Activated CD4-positive, alpha-beta T cell treated with anti-CD3 and anti-CD28 coated beads, Interleukin-10, Interleukin-2, amounts not matched to agents 100 ng/mL and 50 ng/mL, durations not matched to agents 16 hours and 8 hours (primary cell): ENCODE measurements around the gene UBXN7.
"Not testable (repeated sequence)": the region's sequence is repeated elsewhere in the genome, so short reads cannot be mapped to it uniquely, and the experiment has no call there.

Experiments
- DNase-seq: peaks from one replicate; pipeline ENCODE4 v3.0.0-alpha.2; 2020

Gene UBXN7

GRCh38 chr3:196414469-196414868 is 17.8 kb downstream of the UBXN7 start:
- no peak for DNase-seq

- no peak for DNase-seq
Observed at GRCh38 chr3:196412704-196413103, 19.5 kb downstream of the UBXN7 start.

GRCh38 chr3:196409409-196409808 is 22.8 kb downstream of the UBXN7 start:
- no peak for DNase-seq

- no peak for DNase-seq
Observed at GRCh38 chr3:196408565-196409300, 23.5 kb downstream of the UBXN7 start.

- DNase-seq, result no peak
Observed at GRCh38 chr3:196406811-196407470, 25.3 kb downstream of the UBXN7 start.

- no peak for DNase-seq
Observed at GRCh38 chr3:196400331-196400730, 31.9 kb downstream of the UBXN7 start.

GRCh38 chr3:196399485-196399945 is 32.7 kb downstream of the UBXN7 start:
- no peak for DNase-seq

GRCh38 chr3:196398782-196399181 is 33.4 kb downstream of the UBXN7 start:
- DNase-seq, result no peak

- DNase-seq, result no peak
Observed at GRCh38 chr3:196397941-196398340, 34.3 kb downstream of the UBXN7 start.

- no peak for DNase-seq
Observed at GRCh38 chr3:196390116-196390515, 42.1 kb downstream of the UBXN7 start.

- DNase-seq, result no peak
Observed at GRCh38 chr3:196388956-196389355, 43.3 kb downstream of the UBXN7 start.

- DNase-seq, result not testable (repeated sequence)
Observed at GRCh38 chr3:196387941-196388340, 44.3 kb downstream of the UBXN7 start.

- DNase-seq, result not testable (repeated sequence)
Observed at GRCh38 chr3:196386797-196387196, 45.4 kb downstream of the UBXN7 start.

- not testable (repeated sequence) for DNase-seq
Observed at GRCh38 chr3:196386034-196386433, 46.2 kb downstream of the UBXN7 start.

GRCh38 chr3:196385446-196385845 is 46.8 kb downstream of the UBXN7 start:
- not testable (repeated sequence) for DNase-seq

- DNase-seq, result peak; percentile 17
Observed at GRCh38 chr3:196378146-196378841, 53.9 kb downstream of the UBXN7 start.

GRCh38 chr3:196377321-196377720 is 54.9 kb downstream of the UBXN7 start:
- DNase-seq, result no peak

GRCh38 chr3:196365736-196366135 is 66.5 kb downstream of the UBXN7 start:
- DNase-seq, result no peak

GRCh38 chr3:196360586-196360985 is 71.6 kb downstream of the UBXN7 start:
- no peak for DNase-seq

- DNase-seq, result not testable (repeated sequence)
Observed at GRCh38 chr3:196358540-196358939, 73.7 kb downstream of the UBXN7 start.

GRCh38 chr3:196357905-196358304 is 74.3 kb downstream of the UBXN7 start:
- DNase-seq, result peak; percentile 8

GRCh38 chr3:196356556-196356955 is 75.7 kb downstream of the UBXN7 start:
- no peak for DNase-seq

- no peak for DNase-seq
Observed at GRCh38 chr3:196355668-196356067, 76.6 kb downstream of the UBXN7 start.

GRCh38 chr3:196354132-196354531 is 78.1 kb downstream of the UBXN7 start:
- no peak for DNase-seq
